Calu3 (cell line): ENCODE data around the gene FLII. TPM values are rescaled to one million over a fixed set of nuclear protein-coding genes. Genes with fewer than 3 reads are reported as not detected.

Experiments
- BruUV-seq: library from RNA; stranded (reverse); fragments of 400-500 nt; replicated peaks from 2 replicates; lab custom pipeline; 2021; lab: Mats Ljungman, UMichigan
- CTCF ChIA-PET: fragments of 300-600 bp; sonication (Branson Sonifier 250); formaldehyde crosslinking; loops from one replicate; lab custom pipeline; 2022; ENCODE audit warnings: antibody characterized with exemption; lab: Charles Lee
- DNase-seq: peaks from one replicate; pipeline ENCODE4 v3.0.0; 2022
- H3K27ac Mint-ChIP-seq: one replicate; pipeline ENCODE4 v1.8.0; 2022; ENCODE audit warnings: mixed read lengths; ENCODE audit not compliant: unreplicated experiment
- H3K27me3 Mint-ChIP-seq: one replicate; pipeline ENCODE4 v1.8.0; 2022; ENCODE audit warnings: mixed read lengths; ENCODE audit not compliant: unreplicated experiment
- H3K36me3 Mint-ChIP-seq: one replicate; pipeline ENCODE4 v1.8.0; 2022; ENCODE audit warnings: mild to moderate bottlenecking, moderate library complexity, mixed read lengths; ENCODE audit not compliant: insufficient read depth, unreplicated experiment
- H3K4me1 Mint-ChIP-seq: one replicate; pipeline ENCODE4 v1.8.0; 2022; ENCODE audit warnings: mild to moderate bottlenecking, low read depth, mixed read lengths; ENCODE audit not compliant: unreplicated experiment
- H3K4me3 Mint-ChIP-seq: one replicate; pipeline ENCODE4 v1.8.0; 2022; ENCODE audit warnings: mild to moderate bottlenecking, low read depth, moderate library complexity, mixed read lengths; ENCODE audit not compliant: unreplicated experiment
- H3K9me3 Mint-ChIP-seq: one replicate; pipeline ENCODE4 v1.8.0; 2022; ENCODE audit warnings: low read depth, mixed read lengths; ENCODE audit not compliant: unreplicated experiment
- intact Hi-C: fragments of 100-400 bp; cut with micrococcal nuclease; formaldehyde crosslinking; loops from one replicate; pipeline ENCODE4 v1.10.0; 2022; ENCODE audit not compliant: unreplicated experiment
- total RNA-seq: library from RNA; stranded (reverse); gene quantifications from 2 replicates; pipeline ENCODE4 v1.2.3, GENCODE V29; 2022
- TF ChIP-seq, protein P1 (sequence below): fragments of 200-600 bp; IDR thresholded peaks from one replicate; pipeline ENCODE4 v1.8.0; 2022; ENCODE audit warnings: antibody characterized with exemption; ENCODE audit not compliant: unreplicated experiment

Gene FLII
- total RNA-seq, 1 experiment from 2014 or later: 298 TPM

DNA sequence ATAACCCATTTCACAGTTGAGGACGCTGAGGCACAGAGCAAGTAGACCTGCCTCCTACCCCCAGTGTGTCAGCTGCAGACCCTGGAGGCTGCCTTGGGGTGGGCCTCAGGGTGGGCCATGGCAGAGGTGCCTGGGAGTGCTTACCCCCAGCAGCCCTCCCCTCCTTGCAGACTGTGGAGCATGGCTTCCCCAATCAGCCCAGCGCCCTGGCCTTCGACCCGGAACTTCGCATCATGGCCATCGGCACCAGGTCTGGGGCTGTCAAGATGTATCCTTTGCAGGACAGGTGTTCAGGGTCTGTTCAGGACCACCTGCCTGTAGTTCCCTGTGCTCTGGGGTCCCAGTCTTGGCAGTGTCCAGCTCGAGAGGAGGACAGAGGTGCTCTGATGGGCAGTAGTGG lies 28.8 kb downstream of the FLII start:
- Mint-ChIP-seq H3K4me1 (no peaks in the 10 kb centered on the region), H3K27ac (no peak overlapping the region), H3K9me3 (no peaks in the 10 kb centered on the region), H3K4me3 (no peak overlapping the region), H3K27me3 (no peaks in the 10 kb centered on the region), H3K36me3 (peaks cover 14% of the 10 kb centered on the region)
- CTCF ChIA-PET: no interaction called here
- no peak for DNase-seq
- no TSS peak for BruUV-seq
- TF ChIP-seq, protein P1, sequence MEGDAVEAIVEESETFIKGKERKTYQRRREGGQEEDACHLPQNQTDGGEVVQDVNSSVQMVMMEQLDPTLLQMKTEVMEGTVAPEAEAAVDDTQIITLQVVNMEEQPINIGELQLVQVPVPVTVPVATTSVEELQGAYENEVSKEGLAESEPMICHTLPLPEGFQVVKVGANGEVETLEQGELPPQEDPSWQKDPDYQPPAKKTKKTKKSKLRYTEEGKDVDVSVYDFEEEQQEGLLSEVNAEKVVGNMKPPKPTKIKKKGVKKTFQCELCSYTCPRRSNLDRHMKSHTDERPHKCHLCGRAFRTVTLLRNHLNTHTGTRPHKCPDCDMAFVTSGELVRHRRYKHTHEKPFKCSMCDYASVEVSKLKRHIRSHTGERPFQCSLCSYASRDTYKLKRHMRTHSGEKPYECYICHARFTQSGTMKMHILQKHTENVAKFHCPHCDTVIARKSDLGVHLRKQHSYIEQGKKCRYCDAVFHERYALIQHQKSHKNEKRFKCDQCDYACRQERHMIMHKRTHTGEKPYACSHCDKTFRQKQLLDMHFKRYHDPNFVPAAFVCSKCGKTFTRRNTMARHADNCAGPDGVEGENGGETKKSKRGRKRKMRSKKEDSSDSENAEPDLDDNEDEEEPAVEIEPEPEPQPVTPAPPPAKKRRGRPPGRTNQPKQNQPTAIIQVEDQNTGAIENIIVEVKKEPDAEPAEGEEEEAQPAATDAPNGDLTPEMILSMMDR: no peak
- intact Hi-C loops: loop anchor here (10.0 kb wide), 1 partner anchor 85 kb away; no protein-coding TSS in a partner anchor

GRCh38 chr17:18229254-18229653 lies 29.3 kb downstream of the FLII start:
- intact Hi-C loops: loop anchor here (10.0 kb wide), 1 partner anchor 84 kb away; no protein-coding TSS in a partner anchor
- no peak overlapping the region for H3K27ac Mint-ChIP-seq
- H3K4me1 Mint-ChIP-seq: no peaks in the 10 kb centered on the region
- BruUV-seq: no TSS peak
- no peak for DNase-seq
- H3K4me3 Mint-ChIP-seq: no peak overlapping the region
- H3K9me3 Mint-ChIP-seq: no peaks in the 10 kb centered on the region
- CTCF ChIA-PET: no interaction called here
- peaks cover 15% of the 10 kb centered on the region for H3K36me3 Mint-ChIP-seq
- TF ChIP-seq, protein P1: no peak
- H3K27me3 Mint-ChIP-seq: no peaks in the 10 kb centered on the region

DNA sequence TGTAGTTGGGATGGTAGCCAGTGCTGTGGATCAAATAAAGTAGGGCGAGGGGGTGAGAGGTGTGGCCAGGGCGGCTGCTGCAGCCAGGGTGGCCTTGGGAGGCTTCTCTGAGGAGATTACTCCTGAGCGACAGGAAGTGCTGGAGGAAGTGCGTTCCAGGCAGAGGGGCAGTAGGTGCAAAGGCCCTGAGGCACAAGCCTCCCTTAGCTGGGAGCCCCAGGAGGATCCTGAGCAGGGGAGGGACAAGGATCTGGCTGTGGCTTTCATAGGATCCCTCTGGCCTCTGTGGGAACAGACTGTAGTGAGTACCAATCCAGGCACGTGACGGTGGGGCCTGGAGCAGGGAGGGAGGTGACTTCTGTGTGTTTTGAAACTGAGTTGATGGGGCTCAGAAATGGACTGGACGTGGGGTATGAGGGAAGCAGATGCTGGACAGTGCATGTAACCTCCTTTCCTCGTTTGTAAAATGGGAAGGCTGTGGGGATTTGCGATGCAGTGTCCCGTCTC lies 30.3 kb downstream of the FLII start:
- no peak overlapping the region for H3K27ac Mint-ChIP-seq
- intact Hi-C loops: loop anchor here (10.0 kb wide), 1 partner anchor 83 kb away; no protein-coding TSS in a partner anchor
- H3K27me3 Mint-ChIP-seq: no peaks in the 10 kb centered on the region
- no peaks in the 10 kb centered on the region for H3K4me1 Mint-ChIP-seq
- no peaks in the 10 kb centered on the region for H3K9me3 Mint-ChIP-seq
- no peak overlapping the region for H3K4me3 Mint-ChIP-seq
- H3K36me3 Mint-ChIP-seq: peaks cover 15% of the 10 kb centered on the region
- TF ChIP-seq, protein P1: no peak
- BruUV-seq: no TSS peak
- CTCF ChIA-PET: no interaction called here
- no peak for DNase-seq

GRCh38 chr17:18227635-18228034 lies 30.9 kb downstream of the FLII start:
- BruUV-seq: no TSS peak
- H3K4me3 Mint-ChIP-seq: no peak overlapping the region
- peaks cover 15% of the 10 kb centered on the region for H3K36me3 Mint-ChIP-seq

More at GRCh38 chr17:18227635-18228034, 30.9 kb downstream of the FLII start:
- CTCF ChIA-PET: no interaction called here
- Mint-ChIP-seq H3K9me3 (no peaks in the 10 kb centered on the region), H3K4me1 (no peaks in the 10 kb centered on the region), H3K27me3 (no peaks in the 10 kb centered on the region), H3K27ac (no peak overlapping the region)
- TF ChIP-seq, protein P1: no peak
- intact Hi-C loops: loop anchor here (10.0 kb wide), 1 partner anchor 83 kb away; no protein-coding TSS in a partner anchor
- DNase-seq: no peak
